OCI-LY1 (cell line): ENCODE measurements around the gene MYO1D.

ENCODE experiments used
- H2AFZ ChIP-seq: fragments of 200-600 bp; sonication (generic), shearing (Covaris generic); 2 replicates; pipeline ENCODE4 v1.6.0; 2014; ENCODE audit warnings: antibody characterized with exemption, mild to moderate bottlenecking, low read length
- H3F3A ChIP-seq: fragments of 200-600 bp; sonication (generic), shearing (Covaris generic); 2 replicates; pipeline ENCODE4 v1.6.0; 2014; ENCODE audit warnings: mild to moderate bottlenecking, antibody characterized with exemption, low read length, moderate library complexity; ENCODE audit not compliant: insufficient read depth
- H3K27ac ChIP-seq: fragments of 200-600 bp; sonication (generic); 2 replicates; pipeline ENCODE4 v1.5.1; 2014; ENCODE audit warnings: low read length, mixed run types, mild to moderate bottlenecking, low read depth; ENCODE audit not compliant: poor library complexity, severe bottlenecking
- H3K27me3 ChIP-seq: fragments of 200-600 bp; sonication (generic); 2 replicates; pipeline ENCODE4 v1.6.0; 2014; ENCODE audit warnings: antibody characterized with exemption, mild to moderate bottlenecking, low read length, moderate library complexity; ENCODE audit not compliant: insufficient read depth
- H3K36me3 ChIP-seq: fragments of 200-600 bp; sonication (generic); 2 replicates; pipeline ENCODE4 v1.6.1; 2014; ENCODE audit warnings: mild to moderate bottlenecking, antibody characterized with exemption, low read length, moderate library complexity, mixed read lengths; ENCODE audit not compliant: insufficient read depth
- H3K4me1 ChIP-seq: fragments of 200-600 bp; sonication (generic); 2 replicates; pipeline ENCODE4 v1.5.1; 2014; ENCODE audit warnings: mild to moderate bottlenecking, low read length, moderate library complexity; ENCODE audit not compliant: insufficient read depth, severe bottlenecking
- H3K4me2 ChIP-seq: fragments of 200-600 bp; sonication (generic), shearing (Covaris generic); 2 replicates; pipeline ENCODE4 v1.6.1; 2014; ENCODE audit warnings: low read length
- H3K4me3 ChIP-seq: fragments of 200-600 bp; sonication (generic); 2 replicates; pipeline ENCODE4 v1.5.1; 2014; ENCODE audit warnings: low read length, low read depth, mild to moderate bottlenecking, mixed read lengths; ENCODE audit not compliant: poor library complexity, severe bottlenecking
- H3K79me2 ChIP-seq: fragments of 200-600 bp; shearing (Covaris generic); 2 replicates; pipeline ENCODE4 v1.6.1; 2016; ENCODE audit warnings: mixed run types, low read length, mixed read lengths; ENCODE audit not compliant: insufficient read depth
- H3K9ac ChIP-seq: fragments of 200-600 bp; sonication (generic), shearing (Covaris generic); 2 replicates; pipeline ENCODE4 v1.6.1; 2014; ENCODE audit warnings: mild to moderate bottlenecking, low read length, mixed read lengths
- H3K9me2 ChIP-seq: fragments of 200-600 bp; sonication (generic), shearing (Covaris generic); 2 replicates; pipeline ENCODE4 v1.6.1; 2014; ENCODE audit warnings: low read depth, mild to moderate bottlenecking, low read length, mixed read lengths
- H3K9me3 ChIP-seq: fragments of 200-600 bp; shearing (Covaris generic); 2 replicates; pipeline ENCODE4 v1.6.1; 2014; ENCODE audit warnings: low read length, mixed read lengths
- H4K20me1 ChIP-seq: fragments of 200-600 bp; sonication (generic), shearing (Covaris generic); 2 replicates; pipeline ENCODE4 v1.6.0; 2016; ENCODE audit warnings: mild to moderate bottlenecking, low read length; ENCODE audit not compliant: insufficient read depth
- EZH2 ChIP-seq: fragments of 200-600 bp; sonication (generic), shearing (Covaris generic); IDR thresholded peaks from 2 replicates; pipeline ENCODE4 v1.8.0; 2017; ENCODE audit warnings: borderline replicate concordance, mixed run types, mild to moderate bottlenecking, antibody characterized with exemption, low read length, moderate library complexity, mixed read lengths
- TF ChIP-seq, protein P1 (sequence below): fragments of 200-600 bp; sonication (generic), shearing (Covaris generic); IDR thresholded peaks from 2 replicates; pipeline ENCODE4 v1.5.1; 2017; ENCODE audit warnings: mild to moderate bottlenecking, antibody characterized with exemption, low read length, moderate library complexity, mixed read lengths

MYO1D gene

DNA sequence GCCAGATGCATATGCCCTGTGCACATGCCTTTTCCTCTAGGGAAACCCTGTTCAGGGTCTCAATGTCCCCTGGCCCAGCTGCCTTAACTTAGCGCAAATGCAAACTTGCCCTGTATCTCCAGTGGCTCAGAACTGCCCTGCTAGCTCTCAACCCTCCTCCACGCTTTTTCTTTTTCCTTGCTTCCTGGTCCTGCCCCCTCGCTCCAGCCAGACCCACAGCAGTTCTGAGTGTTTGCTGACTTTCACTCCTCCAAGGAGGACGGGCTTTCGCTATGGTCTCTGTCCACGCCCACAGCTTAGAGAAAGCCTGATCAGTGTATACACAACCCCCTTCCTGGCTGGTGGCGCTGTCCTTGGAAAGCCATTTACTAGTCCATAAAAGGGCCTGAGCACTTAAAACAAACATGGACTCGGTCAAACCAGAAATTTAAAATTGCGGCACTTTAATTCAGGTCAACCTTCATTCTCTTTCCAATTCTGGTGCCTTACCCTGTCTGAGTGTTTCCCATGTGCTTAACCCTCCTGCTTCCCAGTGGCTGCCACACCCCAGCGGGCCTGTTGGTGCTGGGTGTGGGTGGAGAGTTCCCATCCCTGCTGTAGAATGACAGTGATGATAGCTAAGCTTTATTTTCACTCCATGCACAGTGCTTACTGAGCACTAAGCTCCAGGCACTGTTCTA is 35.4 kb upstream of the MYO1D start:
- Histone ChIP-seq H3F3A (no peaks in the 10 kb centered on the region), H3K4me1 (no peaks in the 10 kb centered on the region), H3K9ac (no peak overlapping the region), H3K4me3 (no peak overlapping the region), H4K20me1 (no peaks in the 10 kb centered on the region), H3K79me2 (no peaks in the 10 kb centered on the region), H3K9me3 (no peaks in the 10 kb centered on the region), H3K4me2 (no peak overlapping the region), H3K27me3 (no peaks in the 10 kb centered on the region), H2AFZ (no peak overlapping the region), H3K36me3 (no peaks in the 10 kb centered on the region), H3K9me2 (no peaks in the 10 kb centered on the region), H3K27ac (no peak overlapping the region)
- no peak for TF ChIP-seq EZH2
- TF ChIP-seq, protein P1, sequence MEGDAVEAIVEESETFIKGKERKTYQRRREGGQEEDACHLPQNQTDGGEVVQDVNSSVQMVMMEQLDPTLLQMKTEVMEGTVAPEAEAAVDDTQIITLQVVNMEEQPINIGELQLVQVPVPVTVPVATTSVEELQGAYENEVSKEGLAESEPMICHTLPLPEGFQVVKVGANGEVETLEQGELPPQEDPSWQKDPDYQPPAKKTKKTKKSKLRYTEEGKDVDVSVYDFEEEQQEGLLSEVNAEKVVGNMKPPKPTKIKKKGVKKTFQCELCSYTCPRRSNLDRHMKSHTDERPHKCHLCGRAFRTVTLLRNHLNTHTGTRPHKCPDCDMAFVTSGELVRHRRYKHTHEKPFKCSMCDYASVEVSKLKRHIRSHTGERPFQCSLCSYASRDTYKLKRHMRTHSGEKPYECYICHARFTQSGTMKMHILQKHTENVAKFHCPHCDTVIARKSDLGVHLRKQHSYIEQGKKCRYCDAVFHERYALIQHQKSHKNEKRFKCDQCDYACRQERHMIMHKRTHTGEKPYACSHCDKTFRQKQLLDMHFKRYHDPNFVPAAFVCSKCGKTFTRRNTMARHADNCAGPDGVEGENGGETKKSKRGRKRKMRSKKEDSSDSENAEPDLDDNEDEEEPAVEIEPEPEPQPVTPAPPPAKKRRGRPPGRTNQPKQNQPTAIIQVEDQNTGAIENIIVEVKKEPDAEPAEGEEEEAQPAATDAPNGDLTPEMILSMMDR: no peak

- Histone ChIP-seq H3K27ac (no peak overlapping the region), H3K4me2 (no peak overlapping the region), H3K79me2 (no peaks in the 10 kb centered on the region), H3K4me1 (no peaks in the 10 kb centered on the region), H2AFZ (no peak overlapping the region), H3K9me2 (no peaks in the 10 kb centered on the region), H3K9me3 (no peaks in the 10 kb centered on the region), H4K20me1 (no peaks in the 10 kb centered on the region), H3K36me3 (no peaks in the 10 kb centered on the region), H3K9ac (no peak overlapping the region), H3K27me3 (no peaks in the 10 kb centered on the region), H3F3A (no peaks in the 10 kb centered on the region), H3K4me3 (no peak overlapping the region)
- TF ChIP-seq, protein P1: no peak
- TF ChIP-seq EZH2: no peak
Measured at GRCh38 chr17:32910769-32911168, 33.8 kb upstream of the MYO1D start.

- no peak overlapping the region for H3K27ac ChIP-seq
- H3K4me2 ChIP-seq: no peak overlapping the region
- no peaks in the 10 kb centered on the region for H3K9me2 ChIP-seq
Measured at GRCh38 chr17:32909787-32910369, 33.0 kb upstream of the MYO1D start.

More at GRCh38 chr17:32909787-32910369, 33.0 kb upstream of the MYO1D start:
- H3K27me3 ChIP-seq: no peaks in the 10 kb centered on the region
- H3K36me3 ChIP-seq: no peaks in the 10 kb centered on the region
- H3K9me3 ChIP-seq: no peaks in the 10 kb centered on the region
- no peaks in the 10 kb centered on the region for H3K79me2 ChIP-seq
- no peak overlapping the region for H3K4me3 ChIP-seq
- no peaks in the 10 kb centered on the region for H3F3A ChIP-seq
- H3K4me1 ChIP-seq: no peaks in the 10 kb centered on the region
- H4K20me1 ChIP-seq: no peaks in the 10 kb centered on the region
- TF ChIP-seq EZH2: no peak
- TF ChIP-seq, protein P1: peak; percentile 73
- H3K9ac ChIP-seq: no peak overlapping the region
- no peak overlapping the region for H2AFZ ChIP-seq
